ENCODE data around the gene OLFM1.

GRCh38 chr9:135122316-135122715 lies 34.8 kb downstream of the OLFM1 start:
- TF ChIP-seq, protein P1, sequence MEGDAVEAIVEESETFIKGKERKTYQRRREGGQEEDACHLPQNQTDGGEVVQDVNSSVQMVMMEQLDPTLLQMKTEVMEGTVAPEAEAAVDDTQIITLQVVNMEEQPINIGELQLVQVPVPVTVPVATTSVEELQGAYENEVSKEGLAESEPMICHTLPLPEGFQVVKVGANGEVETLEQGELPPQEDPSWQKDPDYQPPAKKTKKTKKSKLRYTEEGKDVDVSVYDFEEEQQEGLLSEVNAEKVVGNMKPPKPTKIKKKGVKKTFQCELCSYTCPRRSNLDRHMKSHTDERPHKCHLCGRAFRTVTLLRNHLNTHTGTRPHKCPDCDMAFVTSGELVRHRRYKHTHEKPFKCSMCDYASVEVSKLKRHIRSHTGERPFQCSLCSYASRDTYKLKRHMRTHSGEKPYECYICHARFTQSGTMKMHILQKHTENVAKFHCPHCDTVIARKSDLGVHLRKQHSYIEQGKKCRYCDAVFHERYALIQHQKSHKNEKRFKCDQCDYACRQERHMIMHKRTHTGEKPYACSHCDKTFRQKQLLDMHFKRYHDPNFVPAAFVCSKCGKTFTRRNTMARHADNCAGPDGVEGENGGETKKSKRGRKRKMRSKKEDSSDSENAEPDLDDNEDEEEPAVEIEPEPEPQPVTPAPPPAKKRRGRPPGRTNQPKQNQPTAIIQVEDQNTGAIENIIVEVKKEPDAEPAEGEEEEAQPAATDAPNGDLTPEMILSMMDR (IDR thresholded peaks at IDR 0.05): no peak
- no peak for TF ChIP-seq REST (IDR thresholded peaks at IDR 0.05; ENCODE audit: insufficient read depth in 1 of 2, low read depth in 2 of 2, low read length in 1 of 2)

Measured in Panc1 (cell line).